ENCODE measurements around the gene CRABP2. TPM values are rescaled to one million over a fixed set of nuclear protein-coding genes. Genes with fewer than 3 reads are reported as not detected.

CRABP2 gene
- total and polyA plus RNA-seq, 10 of the 15 experiments (the other 5 are each of a cell fraction or from before 2014, with no cell fraction given), result 0.21 to 1.3 (median 0.41) TPM

GRCh38 chr1:156746728-156747631 lies 41.6 kb upstream of the CRABP2 start (continued):
- TF ChIP-seq KAT2A (conservative IDR thresholded peaks at IDR 0.05; ENCODE audit: control insufficient read depth, low read depth, low read length), result no peak
- TF ChIP-seq TBL1XR1 (IDR thresholded peaks at IDR 0.05; ENCODE audit: low read depth, low read length), result no peak
- no peak for TF ChIP-seq RBBP5 (conservative IDR thresholded peaks at IDR 0.05)
- peak; percentile 85 for TF ChIP-seq BMI1 (IDR thresholded peaks at IDR 0.05; ENCODE audit: borderline replicate concordance)
- no peak for TF ChIP-seq NFXL1 (IDR thresholded peaks at IDR 0.05; ENCODE audit: borderline replicate concordance)
- peak; percentile 89 for TF ChIP-seq YY1 (IDR thresholded peaks at IDR 0.05; ENCODE audit: low read depth, low read length)
- TF ChIP-seq CBX5 (IDR thresholded peaks at IDR 0.05; ENCODE audit: low read depth), result no peak
- TF ChIP-seq PAX8 (IDR thresholded peaks at IDR 0.05), result no peak
- no peak for TF ChIP-seq TARDBP (IDR thresholded peaks at IDR 0.05; ENCODE audit: borderline replicate concordance)
- no peak for TF ChIP-seq BRCA1 (IDR thresholded peaks at IDR 0.05; ENCODE audit: low read depth, low read length)
- peak in 1 of 2 experiments; percentile 47; a peak in 1 of 4 replicates for TF ChIP-seq BHLHE40 (IDR thresholded peaks at IDR 0.05; ENCODE audit: borderline replicate concordance in 1 of 2, low read depth in 2 of 2, low read length in 1 of 2)
- no peak for TF ChIP-seq RAD51 (IDR thresholded peaks at IDR 0.05)
- TF ChIP-seq ZNF622 (IDR thresholded peaks at IDR 0.05), result no peak
- TF ChIP-seq IRF3 (IDR thresholded peaks at IDR 0.05), result no peak
- TF ChIP-seq SUPT20H (IDR thresholded peaks at IDR 0.05; ENCODE audit: borderline replicate concordance, control insufficient read depth, low read depth, low read length), result no peak
- no peak for TF ChIP-seq WRNIP1 (IDR thresholded peaks at IDR 0.05; ENCODE audit: borderline replicate concordance, low read depth, low read length)
- TF ChIP-seq RUNX3 (IDR thresholded peaks at IDR 0.05; ENCODE audit: low read length), result no peak
- TF ChIP-seq SKIL (IDR thresholded peaks at IDR 0.05; ENCODE audit: low read depth, poor library complexity, severe bottlenecking), result peak; percentile 52
- 0 out of 2 replicates have a peak, but pooled peaks have one; percentile 32 for TF ChIP-seq POLR2AphosphoS5 (IDR thresholded peaks at IDR 0.05; ENCODE audit: low read length)
- TF ChIP-seq RELA (IDR thresholded peaks at IDR 0.05; ENCODE audit: borderline replicate concordance, partially characterized antibody), result no peak
- TF ChIP-seq ASH2L (IDR thresholded peaks at IDR 0.05; ENCODE audit: borderline replicate concordance, low read depth), result no peak
- TF ChIP-seq CHD4 (IDR thresholded peaks at IDR 0.05), result no peak
- TF ChIP-seq BCL11A (IDR thresholded peaks at IDR 0.05; ENCODE audit: low read depth, low read length), result no peak
- no peak for TF ChIP-seq ZZZ3 (IDR thresholded peaks at IDR 0.05; ENCODE audit: control insufficient read depth, insufficient read length, low read depth)
- TF ChIP-seq EZH2 (IDR thresholded peaks at IDR 0.05; ENCODE audit: borderline replicate concordance, control insufficient read depth, low read depth, low read length), result no peak
- peak; percentile 70; the same call in 1 of the 2 replicates for TF ChIP-seq SMARCA5 (IDR thresholded peaks at IDR 0.05)
- no peak for TF ChIP-seq E4F1 (IDR thresholded peaks at IDR 0.05; ENCODE audit: borderline replicate concordance, partially characterized antibody)

Data from GM12878 (cell line).